ENCODE results near the gene NRSN2.

DNA sequence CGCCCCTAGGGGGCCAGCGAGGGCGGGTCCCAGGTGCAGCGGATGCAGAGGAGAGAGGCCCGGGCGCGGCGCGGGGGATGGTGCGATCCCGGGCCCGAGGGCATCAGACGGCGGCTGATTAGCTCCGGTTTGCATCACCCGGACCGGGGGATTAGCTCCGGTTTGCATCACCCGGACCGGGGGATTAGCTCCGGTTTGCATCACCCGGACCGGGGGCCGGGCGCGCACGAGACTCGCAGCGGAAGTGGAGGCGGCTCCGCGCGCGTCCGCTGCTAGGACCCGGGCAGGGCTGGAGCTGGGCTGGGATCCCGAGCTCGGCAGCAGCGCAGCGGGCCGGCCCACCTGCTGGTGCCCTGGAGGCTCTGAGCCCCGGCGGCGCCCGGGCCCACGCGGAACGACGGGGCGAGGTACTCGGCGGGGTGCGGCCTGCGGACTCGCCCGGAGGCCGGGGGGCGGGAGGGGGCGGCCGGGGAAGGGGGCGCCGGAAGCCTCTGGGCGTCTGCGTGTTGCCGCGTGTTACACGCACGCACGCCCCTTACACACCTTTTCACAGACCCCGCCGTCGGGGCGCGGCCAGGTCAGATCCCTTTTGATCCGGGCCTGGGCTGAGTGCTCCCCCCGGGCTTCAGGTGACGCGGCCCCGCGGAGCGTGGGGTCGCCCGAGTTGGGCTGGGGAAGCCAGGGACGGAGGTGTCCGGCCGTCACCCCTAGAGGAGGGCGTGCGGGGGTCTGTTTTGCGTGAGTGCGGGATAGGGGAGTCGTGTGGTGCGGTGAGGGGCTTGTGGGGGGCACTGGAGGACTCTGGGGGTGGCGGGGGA, 34.1 kb downstream of the NRSN2 start:
- no peak for TF ChIP-seq EZH2 (IDR thresholded peaks at IDR 0.05; ENCODE audit: borderline replicate concordance, insufficient read depth, low read depth, low read length, poor library complexity, severe bottlenecking)
- TF ChIP-seq, protein P1, sequence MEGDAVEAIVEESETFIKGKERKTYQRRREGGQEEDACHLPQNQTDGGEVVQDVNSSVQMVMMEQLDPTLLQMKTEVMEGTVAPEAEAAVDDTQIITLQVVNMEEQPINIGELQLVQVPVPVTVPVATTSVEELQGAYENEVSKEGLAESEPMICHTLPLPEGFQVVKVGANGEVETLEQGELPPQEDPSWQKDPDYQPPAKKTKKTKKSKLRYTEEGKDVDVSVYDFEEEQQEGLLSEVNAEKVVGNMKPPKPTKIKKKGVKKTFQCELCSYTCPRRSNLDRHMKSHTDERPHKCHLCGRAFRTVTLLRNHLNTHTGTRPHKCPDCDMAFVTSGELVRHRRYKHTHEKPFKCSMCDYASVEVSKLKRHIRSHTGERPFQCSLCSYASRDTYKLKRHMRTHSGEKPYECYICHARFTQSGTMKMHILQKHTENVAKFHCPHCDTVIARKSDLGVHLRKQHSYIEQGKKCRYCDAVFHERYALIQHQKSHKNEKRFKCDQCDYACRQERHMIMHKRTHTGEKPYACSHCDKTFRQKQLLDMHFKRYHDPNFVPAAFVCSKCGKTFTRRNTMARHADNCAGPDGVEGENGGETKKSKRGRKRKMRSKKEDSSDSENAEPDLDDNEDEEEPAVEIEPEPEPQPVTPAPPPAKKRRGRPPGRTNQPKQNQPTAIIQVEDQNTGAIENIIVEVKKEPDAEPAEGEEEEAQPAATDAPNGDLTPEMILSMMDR (IDR thresholded peaks at IDR 0.05) = no peak
